ENCODE measurements around the gene ATXN7L1.

The ATXN7L1 gene

DNA sequence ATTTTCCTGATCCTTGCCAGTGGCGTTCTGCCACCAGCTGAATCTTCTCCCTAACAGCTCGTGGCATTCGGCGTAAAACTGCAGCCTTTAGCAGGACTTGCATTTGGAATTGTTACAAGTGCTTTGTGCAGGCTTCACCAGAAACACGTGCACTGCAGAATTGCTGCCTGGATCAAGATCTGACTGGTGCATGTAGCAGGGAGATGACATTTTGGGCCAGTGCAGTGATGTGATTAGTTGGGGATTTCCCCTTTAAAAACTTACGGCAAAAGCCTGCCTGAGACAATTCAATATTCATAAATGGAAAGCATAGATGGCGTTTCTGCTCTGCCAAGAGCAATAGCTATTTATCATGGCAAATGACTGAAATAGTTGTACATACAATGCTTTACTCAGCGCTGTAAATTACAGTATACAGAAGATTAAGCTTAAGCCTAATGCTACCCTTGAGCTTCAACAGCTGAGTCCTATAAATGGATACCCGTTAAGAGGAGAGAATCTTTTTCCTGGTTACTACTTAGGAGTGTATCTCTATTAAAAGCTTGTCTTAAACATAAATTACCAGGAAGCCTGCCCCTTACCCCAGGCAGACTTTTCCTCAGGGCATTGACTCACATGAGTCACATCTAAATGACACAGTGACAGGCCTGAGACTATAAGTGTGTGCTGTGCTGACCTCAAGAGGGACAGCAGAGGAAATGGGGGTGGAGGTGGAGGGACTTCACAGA lies 106.3 kb downstream of the ATXN7L1 start:
- DNase-seq: no peak
- no peak for TF ChIP-seq EZH2 (optimal IDR thresholded peaks at IDR 0.05; ENCODE audit: low read depth, low read length)
- TF ChIP-seq EZH2phosphoT487 (IDR thresholded peaks at IDR 0.05; ENCODE audit: low read length): no peak
- TF ChIP-seq, protein P1, sequence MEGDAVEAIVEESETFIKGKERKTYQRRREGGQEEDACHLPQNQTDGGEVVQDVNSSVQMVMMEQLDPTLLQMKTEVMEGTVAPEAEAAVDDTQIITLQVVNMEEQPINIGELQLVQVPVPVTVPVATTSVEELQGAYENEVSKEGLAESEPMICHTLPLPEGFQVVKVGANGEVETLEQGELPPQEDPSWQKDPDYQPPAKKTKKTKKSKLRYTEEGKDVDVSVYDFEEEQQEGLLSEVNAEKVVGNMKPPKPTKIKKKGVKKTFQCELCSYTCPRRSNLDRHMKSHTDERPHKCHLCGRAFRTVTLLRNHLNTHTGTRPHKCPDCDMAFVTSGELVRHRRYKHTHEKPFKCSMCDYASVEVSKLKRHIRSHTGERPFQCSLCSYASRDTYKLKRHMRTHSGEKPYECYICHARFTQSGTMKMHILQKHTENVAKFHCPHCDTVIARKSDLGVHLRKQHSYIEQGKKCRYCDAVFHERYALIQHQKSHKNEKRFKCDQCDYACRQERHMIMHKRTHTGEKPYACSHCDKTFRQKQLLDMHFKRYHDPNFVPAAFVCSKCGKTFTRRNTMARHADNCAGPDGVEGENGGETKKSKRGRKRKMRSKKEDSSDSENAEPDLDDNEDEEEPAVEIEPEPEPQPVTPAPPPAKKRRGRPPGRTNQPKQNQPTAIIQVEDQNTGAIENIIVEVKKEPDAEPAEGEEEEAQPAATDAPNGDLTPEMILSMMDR (IDR thresholded peaks at IDR 0.05; ENCODE audit: low read length): no peak

DNA sequence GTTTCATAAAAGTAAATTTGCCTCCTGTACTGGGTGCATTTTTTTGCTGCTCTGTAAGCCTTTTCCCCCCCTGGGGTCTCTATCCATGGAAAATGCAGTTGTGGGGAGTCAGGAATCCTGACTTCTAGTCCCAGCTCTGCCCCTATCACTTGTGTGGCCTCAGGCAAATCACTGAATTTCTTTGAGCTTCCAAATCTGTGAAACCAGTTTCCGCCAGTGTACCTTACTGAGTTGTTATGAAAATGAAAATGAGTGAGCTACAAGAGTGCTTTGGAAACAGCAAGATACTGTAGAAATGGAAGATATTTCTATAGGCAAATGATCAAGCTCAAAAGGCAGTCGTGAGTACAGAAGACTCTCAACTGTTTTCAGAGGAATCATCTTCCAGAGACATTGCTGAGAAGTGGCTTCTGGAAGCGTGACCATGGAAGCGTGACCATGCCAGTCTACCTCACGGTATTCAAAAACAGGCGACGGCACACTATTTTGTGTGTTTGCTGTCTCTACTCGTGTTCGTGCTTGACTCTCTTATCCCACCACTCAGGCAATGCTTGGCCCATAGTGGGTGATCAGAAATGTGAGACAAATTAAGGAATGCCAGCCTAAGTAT lies 107.4 kb downstream of the ATXN7L1 start:
- Histone ChIP-seq H3K9me2 (replicated peaks; ENCODE audit: insufficient read depth, low read length) (no peaks in the 10 kb centered on the region), H3K36me3 (replicated peaks; ENCODE audit: insufficient read depth, low read length) (no peaks in the 10 kb centered on the region), H2AFZ (ENCODE audit: low read length) (no peak overlapping the region), H4K20me1 (ENCODE audit: insufficient read depth, low read length) (no peaks in the 10 kb centered on the region), H3K4me3 (ENCODE audit: low read length) (no peak overlapping the region), H3K27ac (ENCODE audit: low read length) (no peak overlapping the region), H3K9ac (ENCODE audit: low read length) (no peak overlapping the region), H3K79me2 (ENCODE audit: low read length) (no peaks in the 10 kb centered on the region), H3K9me3 (replicated peaks; ENCODE audit: insufficient read depth, low read length) (no peaks in the 10 kb centered on the region), H3K4me1 (ENCODE audit: low read length) (no peaks in the 10 kb centered on the region), H3K4me2 (ENCODE audit: low read depth, low read length) (no peak overlapping the region), H3K27me3 (replicated peaks; ENCODE audit: insufficient read depth, low read length) (no peaks in the 10 kb centered on the region), H3F3A (ENCODE audit: insufficient read depth, low read length) (no peaks in the 10 kb centered on the region)
- no peak for DNase-seq
- TF ChIP-seq, protein P1 (IDR thresholded peaks at IDR 0.05; ENCODE audit: low read length): no peak
- TF ChIP-seq EZH2phosphoT487 (IDR thresholded peaks at IDR 0.05; ENCODE audit: low read length): no peak

More for the DNA sequence above, 106.3 kb downstream of the ATXN7L1 start:
- no peaks in the 10 kb centered on the region for H3K4me1 ChIP-seq (ENCODE audit: low read length)
- no peak overlapping the region for H3K9ac ChIP-seq (ENCODE audit: low read length)
- no peak overlapping the region for H3K4me2 ChIP-seq (ENCODE audit: low read depth, low read length)
- H3K36me3 ChIP-seq (replicated peaks; ENCODE audit: insufficient read depth, low read length): no peaks in the 10 kb centered on the region
- H3K79me2 ChIP-seq (ENCODE audit: low read length): no peaks in the 10 kb centered on the region
- no peak overlapping the region for H3K27ac ChIP-seq (ENCODE audit: low read length)
- H4K20me1 ChIP-seq (ENCODE audit: insufficient read depth, low read length): no peaks in the 10 kb centered on the region
- H3F3A ChIP-seq (ENCODE audit: insufficient read depth, low read length): no peaks in the 10 kb centered on the region
- H3K9me3 ChIP-seq (replicated peaks; ENCODE audit: insufficient read depth, low read length): no peaks in the 10 kb centered on the region
- H2AFZ ChIP-seq (ENCODE audit: low read length): no peak overlapping the region
- H3K4me3 ChIP-seq (ENCODE audit: low read length): no peak overlapping the region
- H3K27me3 ChIP-seq (replicated peaks; ENCODE audit: insufficient read depth, low read length): no peaks in the 10 kb centered on the region
- H3K9me2 ChIP-seq (replicated peaks; ENCODE audit: insufficient read depth, low read length): no peaks in the 10 kb centered on the region

DNA sequence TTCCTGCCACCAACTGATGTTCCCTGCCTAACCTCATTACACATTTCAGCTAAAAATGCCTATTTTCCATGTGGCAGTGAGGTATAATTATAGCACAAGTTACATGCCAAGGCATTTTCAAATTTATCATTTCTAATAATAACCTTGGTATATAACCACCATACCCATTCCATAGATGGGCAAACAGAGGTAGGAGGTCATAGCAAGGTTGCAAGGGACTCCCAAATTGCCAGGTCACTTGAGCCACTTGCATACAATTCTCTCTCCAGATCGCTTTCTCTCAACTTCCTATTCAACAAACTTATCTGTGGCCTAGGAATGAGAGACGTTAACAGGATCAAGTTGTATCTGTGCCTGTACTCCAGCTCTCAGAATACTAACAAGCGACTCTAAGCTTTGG lies 108.3 kb downstream of the ATXN7L1 start:
- TF ChIP-seq EZH2 (optimal IDR thresholded peaks at IDR 0.05; ENCODE audit: low read depth, low read length): no peak
- TF ChIP-seq, protein P1 (IDR thresholded peaks at IDR 0.05; ENCODE audit: low read length): no peak
- no peak for TF ChIP-seq EZH2phosphoT487 (IDR thresholded peaks at IDR 0.05; ENCODE audit: low read length)
- Histone ChIP-seq H3K4me1 (ENCODE audit: low read length) (no peaks in the 10 kb centered on the region), H3K9ac (ENCODE audit: low read length) (no peak overlapping the region), H3F3A (ENCODE audit: insufficient read depth, low read length) (no peaks in the 10 kb centered on the region), H3K27me3 (replicated peaks; ENCODE audit: insufficient read depth, low read length) (no peaks in the 10 kb centered on the region), H3K79me2 (ENCODE audit: low read length) (no peaks in the 10 kb centered on the region), H2AFZ (ENCODE audit: low read length) (no peak overlapping the region), H3K9me3 (replicated peaks; ENCODE audit: insufficient read depth, low read length) (no peaks in the 10 kb centered on the region), H3K9me2 (replicated peaks; ENCODE audit: insufficient read depth, low read length) (no peaks in the 10 kb centered on the region), H4K20me1 (ENCODE audit: insufficient read depth, low read length) (no peaks in the 10 kb centered on the region), H3K36me3 (replicated peaks; ENCODE audit: insufficient read depth, low read length) (no peaks in the 10 kb centered on the region), H3K4me2 (ENCODE audit: low read depth, low read length) (no peak overlapping the region), H3K4me3 (ENCODE audit: low read length) (no peak overlapping the region), H3K27ac (ENCODE audit: low read length) (no peak overlapping the region)
- DNase-seq: no peak

All from MM.1S (cell line).